Stimulated activated CD4-positive, alpha-beta T cell treated with anti-CD3 and anti-CD28 coated beads, Interleukin-1b, Interleukin-23, amount 100 ng/mL, for 24 hours (primary cell): ENCODE results near the gene MRPL46.

ENCODE experiments used
- DNase-seq, 4 experiments: peaks; one replicate each; pipeline ENCODE4 v3.0.0-alpha.2; 2020; ENCODE audit warnings: low read depth in 4 of 4, low spot score in 1 of 4

The MRPL46 gene

GRCh38 chr15:88467073-88467934 lies at the start of gene MRPL46, which contains the start of gene MRPS11:
MRPL46 (minus strand) TSS chr15:88467388; CDS start chr15:88467377, 11 bp downstream.
MRPS11 (plus strand) TSS chr15:88467708; CDS start chr15:88467718, 10 bp downstream.
- peak; percentile 77 to 89 (median 82) for DNase-seq

- DNase-seq: no peak
Measured at GRCh38 chr15:88513195-88513594, 46.0 kb upstream of the MRPL46 start.

GRCh38 chr15:88512601-88513000 lies 45.4 kb upstream of the MRPL46 start:
- DNase-seq: no peak

- DNase-seq: no peak
Measured at GRCh38 chr15:88512078-88512477, 44.9 kb upstream of the MRPL46 start.

DNA sequence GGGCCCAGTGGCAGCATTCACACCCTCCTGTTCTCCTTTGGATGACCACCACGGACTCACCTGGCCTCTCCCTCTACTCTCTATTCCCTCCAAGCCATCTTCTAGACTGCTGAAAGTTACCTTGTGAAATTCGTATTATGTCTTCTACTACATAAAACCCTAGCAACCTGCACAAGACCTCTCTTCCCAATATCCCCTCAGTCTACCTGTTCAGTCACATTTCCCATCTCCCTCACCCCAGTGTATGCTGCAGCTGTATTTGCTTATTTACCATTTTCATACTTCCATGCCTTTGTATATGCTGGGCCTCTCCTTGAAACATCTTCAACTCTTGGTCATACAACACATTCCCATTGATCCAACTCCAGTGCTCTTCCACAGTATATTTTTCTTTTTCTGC lies 44.0 kb upstream of the MRPL46 start:
- DNase-seq: no peak

- no peak for DNase-seq
Measured at GRCh38 chr15:88509964-88510363, 42.8 kb upstream of the MRPL46 start.

- no peak for DNase-seq
Measured at GRCh38 chr15:88509321-88509720, 42.1 kb upstream of the MRPL46 start.

GRCh38 chr15:88506628-88507027 lies 39.4 kb upstream of the MRPL46 start:
- no peak for DNase-seq

DNA sequence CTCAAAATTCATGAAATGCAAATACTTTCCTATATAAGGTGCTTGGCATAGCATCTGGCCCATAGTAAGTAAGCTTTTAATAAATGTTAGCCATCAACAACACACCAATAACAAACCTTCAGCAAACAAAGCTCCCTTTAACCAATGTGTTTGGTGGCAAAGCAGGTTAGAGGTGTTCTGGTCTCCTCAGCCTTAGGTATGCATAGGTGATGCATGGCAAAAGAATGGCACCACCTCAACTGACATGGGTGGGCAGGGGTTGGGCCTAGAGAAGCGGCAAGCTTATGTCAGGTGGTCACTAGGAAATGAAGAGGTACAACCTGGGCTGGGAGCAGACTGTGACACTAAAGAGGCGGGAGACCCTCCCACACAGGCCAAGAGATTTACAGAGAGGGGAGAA lies 38.5 kb upstream of the MRPL46 start:
- no peak for DNase-seq

- no peak for DNase-seq
Measured at GRCh38 chr15:88504445-88504844, 37.3 kb upstream of the MRPL46 start.

DNA sequence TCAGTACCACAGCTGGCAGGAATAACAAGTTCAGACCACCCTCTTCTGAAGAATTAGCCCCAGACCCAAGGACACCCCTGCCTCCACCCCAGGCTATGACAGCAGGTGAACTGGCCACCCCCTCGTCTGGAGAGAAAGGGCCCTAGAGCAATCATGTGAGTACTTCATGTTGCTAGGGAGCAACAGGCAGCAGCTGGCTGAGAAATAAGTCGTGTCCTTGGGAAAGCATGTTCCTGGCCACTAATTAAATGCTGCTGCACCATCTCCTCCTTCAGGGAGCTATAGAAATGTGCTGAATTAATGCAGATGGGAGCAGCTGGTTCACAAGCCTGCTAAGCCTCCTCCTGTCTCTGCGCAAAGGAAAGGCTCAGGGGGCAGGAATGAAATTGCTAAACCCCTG lies 31.8 kb upstream of the MRPL46 start:
- DNase-seq: no peak

- no peak for DNase-seq
Measured at GRCh38 chr15:88497109-88497765, 30.0 kb upstream of the MRPL46 start.

DNA sequence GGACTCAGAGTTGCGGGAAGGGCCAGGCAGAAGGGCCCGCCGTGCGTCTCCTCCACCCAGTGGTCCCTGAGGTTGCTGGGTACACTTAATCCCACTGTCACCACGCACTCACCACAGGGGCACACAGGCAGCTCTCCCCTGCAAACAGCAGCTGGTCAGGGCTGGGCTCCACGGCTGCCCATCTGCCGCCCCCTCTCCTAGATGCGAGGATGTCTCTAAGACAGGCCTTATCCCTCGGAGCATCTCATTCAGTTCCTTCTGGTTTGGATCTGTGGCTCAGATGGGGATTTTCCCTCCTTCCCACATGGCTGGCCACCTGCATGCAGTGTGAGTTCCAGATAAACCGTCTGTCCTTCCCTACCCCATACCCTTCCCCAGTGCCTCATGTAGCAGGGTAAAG lies 26.7 kb upstream of the MRPL46 start:
- DNase-seq: no peak

DNA sequence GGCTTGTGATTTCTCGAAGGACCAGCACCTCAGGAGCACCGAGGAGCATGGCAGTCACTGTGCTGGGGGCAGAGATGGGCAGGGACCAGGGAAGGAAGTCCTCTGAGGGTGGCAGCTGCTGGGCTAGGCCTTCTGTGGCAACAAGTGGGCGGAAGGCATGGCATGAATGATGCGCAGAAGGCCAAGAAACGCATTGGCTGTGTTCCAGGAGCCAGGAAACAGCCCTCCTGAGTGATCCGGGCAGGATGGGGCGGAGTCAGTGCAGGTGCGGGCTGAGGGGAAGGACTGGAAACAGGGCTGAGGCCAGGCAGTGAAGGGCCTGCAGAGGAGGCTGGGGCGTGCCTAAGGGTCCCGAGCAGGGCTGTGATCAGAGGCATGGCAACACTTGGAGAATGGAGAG lies 24.0 kb upstream of the MRPL46 start:
- DNase-seq: no peak

DNA sequence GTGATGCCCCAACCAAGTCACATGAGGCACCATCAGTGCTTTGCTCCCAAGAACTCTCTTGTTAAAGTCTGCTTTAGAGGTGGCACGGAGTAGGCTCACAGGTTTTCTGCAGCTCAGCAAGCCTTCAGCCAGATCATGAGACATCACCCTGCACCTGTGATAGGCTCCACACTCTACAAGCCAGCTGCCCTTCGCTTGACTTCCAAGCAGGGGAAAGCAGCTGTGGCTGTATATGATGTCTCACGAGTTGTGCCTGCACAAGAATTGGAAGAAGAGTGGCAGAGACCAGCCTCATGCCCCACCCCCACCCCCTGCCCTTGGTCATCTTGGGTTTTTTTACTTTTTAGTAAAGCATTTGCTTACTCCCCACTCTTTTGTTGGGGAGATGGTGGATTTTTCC lies 22.8 kb upstream of the MRPL46 start:
- no peak for DNase-seq

DNA sequence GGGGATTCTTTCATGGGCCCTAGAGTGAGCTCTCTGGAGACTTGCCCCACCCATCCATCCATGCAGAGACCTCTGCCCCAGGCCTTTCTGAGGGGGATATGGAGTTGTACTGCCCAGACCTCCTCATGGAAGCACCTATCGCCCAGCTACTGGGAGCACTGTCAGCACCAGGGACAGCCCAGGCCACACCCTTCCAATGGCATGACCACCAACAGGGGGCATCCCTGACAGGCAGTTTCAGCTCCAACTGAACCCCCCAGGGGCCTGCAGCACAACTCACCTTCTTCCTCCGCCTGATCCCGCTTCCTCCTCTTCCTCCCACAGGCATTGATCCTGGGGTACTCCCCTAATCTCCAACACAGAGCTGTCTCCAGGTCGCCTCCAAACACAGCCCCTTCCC lies 22.1 kb upstream of the MRPL46 start:
- DNase-seq: no peak

- no peak for DNase-seq
Measured at GRCh38 chr15:88487796-88488523, 20.8 kb upstream of the MRPL46 start.

DNA sequence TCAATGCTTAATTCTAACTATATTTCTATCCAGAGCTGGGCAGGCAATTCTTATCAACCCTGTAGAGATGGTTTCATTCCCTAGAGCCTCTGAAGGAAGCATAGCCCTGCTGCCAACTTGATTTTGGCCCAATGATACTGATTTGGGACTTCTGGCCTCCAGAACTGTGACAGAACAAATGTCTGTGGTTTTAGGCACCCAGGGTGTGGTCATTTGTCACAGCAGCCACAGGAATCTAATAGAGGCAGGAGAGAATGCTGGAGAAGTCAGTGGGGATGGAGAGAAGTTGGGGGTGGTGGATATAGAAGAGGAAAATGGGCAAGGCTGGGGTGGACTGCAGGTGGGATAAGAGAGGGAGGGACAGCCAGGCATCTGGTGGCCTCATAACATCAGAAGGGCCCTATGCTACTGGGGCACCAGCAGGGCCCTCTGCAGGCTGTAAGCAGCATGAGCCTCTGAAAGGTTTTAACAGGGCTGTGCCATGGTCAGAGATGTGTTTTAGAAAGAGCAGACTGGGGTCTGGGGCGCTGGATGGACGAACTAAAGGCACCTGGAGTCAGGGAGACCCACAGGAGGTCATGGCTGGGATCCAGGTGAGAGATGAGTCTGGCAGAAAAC lies 20.1 kb upstream of the MRPL46 start:
- DNase-seq: no peak

GRCh38 chr15:88484682-88485331 lies 17.6 kb upstream of the MRPL46 start:
- no peak for DNase-seq

DNA sequence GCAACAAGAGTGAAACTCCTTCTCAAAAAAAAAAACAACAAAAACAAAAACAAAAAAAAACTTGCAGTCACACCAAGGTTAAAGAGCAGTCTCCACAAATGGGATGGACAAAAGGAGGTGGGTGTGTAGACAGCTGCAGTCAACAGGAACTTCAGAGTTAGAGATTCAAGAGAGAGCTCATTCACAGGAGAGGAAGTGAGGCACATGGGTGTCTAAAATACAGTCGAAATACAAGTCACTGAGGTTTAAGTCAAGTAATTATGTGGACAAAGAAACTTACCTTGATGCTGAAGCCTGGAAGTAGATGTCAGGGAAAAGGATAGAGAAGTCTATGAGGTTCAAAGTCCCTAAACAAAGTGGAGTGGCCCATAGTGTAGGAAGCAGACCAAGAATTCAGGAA lies 15.1 kb upstream of the MRPL46 start:
- no peak for DNase-seq

DNA sequence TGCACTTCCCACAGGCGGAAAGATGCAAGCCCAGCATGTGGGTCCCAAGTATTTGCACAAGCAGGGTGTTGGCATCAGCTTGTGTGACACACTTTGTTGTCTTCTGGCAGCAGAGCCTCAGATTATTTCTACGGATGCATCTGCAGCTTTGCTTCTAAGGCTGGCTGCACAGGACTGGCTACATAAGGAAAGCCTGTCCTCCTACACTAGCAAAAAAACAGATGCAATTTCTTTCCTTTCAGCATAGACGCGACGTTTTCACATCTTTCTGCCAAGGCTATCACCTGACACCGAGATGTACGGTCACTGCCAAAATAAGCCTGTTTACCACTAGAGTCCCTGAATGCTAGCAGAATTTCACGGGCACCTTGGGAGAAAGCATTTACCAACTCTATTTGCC lies 13.8 kb upstream of the MRPL46 start:
- DNase-seq: no peak
